PFSK-1 (cell line): ENCODE measurements around the gene RNF130.

Source experiments
- FOXP2 ChIP-seq: optimal IDR thresholded peaks from 2 replicates; pipeline ENCODE3; 2011; ENCODE audit warnings: borderline replicate concordance, control low read depth, inconsistent platforms; ENCODE audit not compliant: insufficient read depth; ENCODE audit errors: extremely low read length, extremely low read depth
- POLR2AphosphoS5 ChIP-seq: IDR thresholded peaks from 2 replicates; pipeline ENCODE4 v1.6.1; 2012; ENCODE audit warnings: low read depth, mild to moderate bottlenecking, control low read depth, low read length, moderate library complexity
- REST ChIP-seq, 2 experiments: IDR thresholded peaks; 2 replicates each; pipeline versions ENCODE4 v1.6.1 to v1.8.0; 2011 to 2012; ENCODE audit warnings: low read depth in 2 of 2, low read length in 2 of 2, control low read depth in 1 of 2, inconsistent platforms in 1 of 2, mild to moderate bottlenecking in 1 of 2, moderate library complexity in 1 of 2; ENCODE audit not compliant: insufficient read depth in 1 of 2
- SIN3A ChIP-seq: IDR thresholded peaks from 2 replicates; pipeline ENCODE4 v1.6.1; 2012; ENCODE audit warnings: mild to moderate bottlenecking, low read length, moderate library complexity, borderline replicate concordance; ENCODE audit not compliant: insufficient read depth
- TAF1 ChIP-seq: IDR thresholded peaks from 2 replicates; pipeline ENCODE4 v1.6.1; 2012; ENCODE audit warnings: low read length, control low read depth, borderline replicate concordance; ENCODE audit not compliant: insufficient read depth

GRCh38 chr5:180026734-180027458 is 44.7 kb downstream of the RNF130 start:
- TF ChIP-seq POLR2AphosphoS5 = no peak
- no peak for TF ChIP-seq REST (IDR thresholded peaks at IDR 0.05; ENCODE audit: insufficient read depth in 1 of 2, low read depth in 2 of 2, low read length in 2 of 2)
- TF ChIP-seq TAF1 = no peak
- TF ChIP-seq SIN3A = no peak
- no peak for TF ChIP-seq FOXP2
